ENCODE results near the gene PDE2A. TPM values are rescaled to one million over a fixed set of nuclear protein-coding genes. Genes with fewer than 3 reads are reported as not detected.

PDE2A gene
- total and polyA plus RNA-seq, 2 donors (not counting 3 experiments of a cell fraction or from before 2014, with no cell fraction given): 14.8 to 16.8 TPM

DNA sequence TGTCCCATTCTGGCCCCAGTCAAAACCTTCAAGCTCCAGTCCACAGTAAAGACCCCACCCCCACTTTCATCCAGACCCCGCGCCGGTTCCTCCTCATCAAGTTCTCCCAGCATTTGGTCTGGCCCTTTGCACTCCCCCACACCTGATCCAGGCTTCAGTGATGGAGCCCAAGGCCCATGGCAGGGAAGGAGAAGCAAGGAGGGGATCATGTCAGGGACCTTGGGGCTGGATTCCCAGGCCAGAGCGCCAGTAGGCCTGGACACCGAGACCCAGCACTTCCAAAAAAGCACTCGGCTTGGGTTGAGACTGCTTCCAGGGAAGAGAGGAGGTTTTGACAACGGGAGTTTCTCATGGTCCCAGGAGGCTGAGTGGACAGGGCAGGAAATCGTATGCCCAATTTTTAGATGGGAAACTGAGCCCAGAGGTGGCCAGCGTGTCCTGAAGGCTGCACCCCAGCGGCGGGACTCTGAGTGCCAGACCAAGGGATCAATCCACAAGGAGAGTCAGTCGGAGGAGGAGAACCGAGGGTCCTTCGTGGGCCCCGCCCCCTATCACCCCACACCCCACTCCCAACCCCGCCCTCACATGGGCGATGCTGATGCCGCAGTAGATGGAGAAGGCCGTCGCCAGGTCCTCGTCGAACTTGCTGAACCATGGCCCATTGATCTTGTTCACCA is 90.5 kb downstream of the PDE2A start:
- H3K36me3 ChIP-seq (ENCODE audit: control insufficient read depth in 2 of 2, extremely low read depth in 1 of 2, insufficient read depth in 2 of 2, low read length in 2 of 2): no peaks in the 10 kb centered on the region
- intact Hi-C loops (cut with micrococcal nuclease): no loop called here
- CTCF ChIA-PET: interaction anchor here (1.6 to 10.6 kb wide), 3 partner anchors 15 to 97 kb away, joined by 4 to 339 read pairs (median 106); no protein-coding TSS in a partner anchor

DNA sequence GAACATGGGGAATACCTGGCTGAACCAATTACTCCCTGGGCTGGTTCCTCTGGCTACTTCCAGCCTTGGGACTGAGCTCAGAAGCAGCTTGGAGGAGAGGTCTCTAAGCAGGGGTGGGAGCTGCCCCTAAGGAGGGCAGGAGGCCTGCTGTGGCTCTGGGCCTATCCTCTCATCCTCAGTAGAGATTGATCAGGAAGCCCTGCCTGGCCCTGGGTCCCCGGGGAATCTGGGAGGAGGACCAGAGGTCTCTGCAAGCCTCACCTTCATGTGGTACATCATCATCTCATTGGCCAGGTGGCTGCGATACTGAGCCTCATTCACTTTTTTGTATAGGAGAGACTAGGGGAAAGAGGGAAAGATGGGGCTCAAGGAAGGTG is 91.1 kb downstream of the PDE2A start:
- H3K79me2 ChIP-seq (ENCODE audit: control insufficient read depth, insufficient read depth, low read length): no peaks in the 10 kb centered on the region
- no peak for FAIRE-seq
- no peaks in the 10 kb centered on the region for H3K36me3 ChIP-seq (ENCODE audit: control insufficient read depth in 2 of 2, extremely low read depth in 1 of 2, insufficient read depth in 2 of 2, low read length in 2 of 2)
- H3K4me3 ChIP-seq (replicated peaks in 1 of 3; ENCODE audit: insufficient read depth in 1 of 3, low read depth in 1 of 3, low read length in 3 of 3): no peak overlapping the region
- no peaks in the 10 kb centered on the region for H3K27me3 ChIP-seq (ENCODE audit: control insufficient read depth in 2 of 2, insufficient read depth in 2 of 2, low read length in 2 of 2)
- no peaks in the 10 kb centered on the region for H3K9me3 ChIP-seq (replicated peaks; ENCODE audit: control insufficient read depth, insufficient read depth, low read length)
- H3K4me2 ChIP-seq (ENCODE audit: insufficient read depth, low read length): no peak overlapping the region
- CTCF ChIA-PET: interaction anchor here (1.6 to 10.6 kb wide), 2 partner anchors 16 to 98 kb away, joined by 4 to 339 read pairs; no protein-coding TSS in a partner anchor
- H3K4me1 ChIP-seq (ENCODE audit: control insufficient read depth, extremely low read depth, insufficient read depth, low read length): no peaks in the 10 kb centered on the region
- dilution Hi-C loops (cut with MboI; ENCODE audit: extremely low pct_ligation_motif_present, low sequenced_read_pairs) (no loop called here), intact Hi-C loops (cut with micrococcal nuclease) (no loop called here)
- DNase-seq (ENCODE audit: low read depth, low spot score): no peak
- POLR2A ChIA-PET: no interaction called here
- H3K27ac ChIP-seq (ENCODE audit: insufficient read depth, low read depth, low read length): no peak overlapping the region
- BruUV-seq (replicated peaks): no TSS peak
- TF ChIP-seq MYC (IDR thresholded peaks at IDR 0.05; ENCODE audit: low read depth, low read length) (no peak), POLR2A (IDR thresholded peaks at IDR 0.05; ENCODE audit: low read depth, low read length) (no peak), GATA2 (IDR thresholded peaks at IDR 0.05; ENCODE audit: insufficient read depth, insufficient read length, low read depth, low read length) (no peak), EZH2 (IDR thresholded peaks at IDR 0.05; ENCODE audit: borderline replicate concordance, low read depth, low read length, severe bottlenecking) (no peak), JUN (IDR thresholded peaks at IDR 0.05; ENCODE audit: borderline replicate concordance, insufficient read depth, insufficient read length, low read depth) (no peak)
- no peaks in the 10 kb centered on the region for H4K20me1 ChIP-seq (replicated peaks; ENCODE audit: control insufficient read depth, extremely low read depth, insufficient read depth, low read length)
- no peaks in the 10 kb centered on the region for H3K9me1 ChIP-seq (replicated peaks; ENCODE audit: control insufficient read depth, extremely low read depth, insufficient read depth, low read length)
- no peak overlapping the region for H2AFZ ChIP-seq (ENCODE audit: low read depth, low read length)
- H3K9ac ChIP-seq (replicated peaks; ENCODE audit: extremely low read depth, insufficient read depth, low read length): no peak overlapping the region

More for the DNA sequence above, 90.5 kb downstream of the PDE2A start:
- no peaks in the 10 kb centered on the region for H3K4me1 ChIP-seq (ENCODE audit: control insufficient read depth, extremely low read depth, insufficient read depth, low read length)
- DNase-seq (ENCODE audit: low read depth, low spot score) (no peak), FAIRE-seq (no peak)
- H3K9ac ChIP-seq (replicated peaks; ENCODE audit: extremely low read depth, insufficient read depth, low read length): no peak overlapping the region
- dilution Hi-C loops (cut with MboI; ENCODE audit: extremely low pct_ligation_motif_present, low sequenced_read_pairs): no loop called here
- no peaks in the 10 kb centered on the region for H3K27me3 ChIP-seq (ENCODE audit: control insufficient read depth in 2 of 2, insufficient read depth in 2 of 2, low read length in 2 of 2)
- no peak overlapping the region for H3K27ac ChIP-seq (ENCODE audit: insufficient read depth, low read depth, low read length)
- no peaks in the 10 kb centered on the region for H3K9me3 ChIP-seq (replicated peaks; ENCODE audit: control insufficient read depth, insufficient read depth, low read length)
- no peak overlapping the region for H3K4me2 ChIP-seq (ENCODE audit: insufficient read depth, low read length)
- no peaks in the 10 kb centered on the region for H3K9me1 ChIP-seq (replicated peaks; ENCODE audit: control insufficient read depth, extremely low read depth, insufficient read depth, low read length)
- H3K4me3 ChIP-seq (replicated peaks in 1 of 3; ENCODE audit: insufficient read depth in 1 of 3, low read depth in 1 of 3, low read length in 3 of 3): no peak overlapping the region
- H3K79me2 ChIP-seq (ENCODE audit: control insufficient read depth, insufficient read depth, low read length): no peaks in the 10 kb centered on the region
- TF ChIP-seq CTCF (IDR thresholded peaks at IDR 0.05; ENCODE audit: extremely low read depth in 1 of 2, insufficient read depth in 1 of 2, low read depth in 1 of 2, low read length in 2 of 2): no peak
- H2AFZ ChIP-seq (ENCODE audit: low read depth, low read length): no peak overlapping the region
- POLR2A ChIA-PET: no interaction called here
- no TSS peak for BruUV-seq (replicated peaks)
- H4K20me1 ChIP-seq (replicated peaks; ENCODE audit: control insufficient read depth, extremely low read depth, insufficient read depth, low read length): no peaks in the 10 kb centered on the region

Data from endothelial cell of umbilical vein (primary cell).